ENCODE data around the gene PPP1R3F. TPM values are rescaled to one million over a fixed set of nuclear protein-coding genes. Genes with fewer than 3 reads are reported as not detected.
"Not testable (repeated sequence)": the region's sequence is repeated elsewhere in the genome, so short reads cannot be mapped to it uniquely, and the experiment has no call there.

Gene PPP1R3F
- total RNA-seq, 2 experiments from 2014 or later: 12.7 to 13.2 TPM

DNA sequence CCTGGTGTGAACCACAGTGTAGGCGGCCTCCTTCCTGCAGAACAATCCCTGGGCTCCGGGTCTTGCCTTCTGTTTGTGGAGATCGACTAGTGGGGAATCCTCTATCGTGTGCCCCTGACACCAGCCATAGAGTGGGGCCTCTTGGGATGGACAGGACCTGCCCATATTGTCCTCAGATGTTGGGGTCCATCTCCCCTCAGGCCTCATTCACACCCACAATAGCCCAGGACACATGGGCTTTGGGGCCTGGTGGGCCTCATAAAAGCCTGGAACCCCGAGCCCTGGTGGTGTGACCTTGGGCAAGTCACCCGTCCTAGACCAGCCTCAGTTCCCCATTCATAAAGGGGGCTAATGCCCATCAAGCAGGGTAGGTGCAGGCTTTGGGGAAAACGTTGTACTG lies 20.6 kb downstream of the PPP1R3F start:
- Mint-ChIP-seq H3K9me3 (no peaks in the 10 kb centered on the region), H3K4me1 (peaks cover 28% of the 10 kb centered on the region), H3K36me3 (peaks cover 8% of the 10 kb centered on the region), H3K4me3 (no peak overlapping the region), H3K27me3 (no peaks in the 10 kb centered on the region), H3K27ac (no peak overlapping the region)
- DNase-seq: no peak
- ATAC-seq (ENCODE audit: low read depth): no peak
- POLR2A ChIA-PET: no interaction called here

DNA sequence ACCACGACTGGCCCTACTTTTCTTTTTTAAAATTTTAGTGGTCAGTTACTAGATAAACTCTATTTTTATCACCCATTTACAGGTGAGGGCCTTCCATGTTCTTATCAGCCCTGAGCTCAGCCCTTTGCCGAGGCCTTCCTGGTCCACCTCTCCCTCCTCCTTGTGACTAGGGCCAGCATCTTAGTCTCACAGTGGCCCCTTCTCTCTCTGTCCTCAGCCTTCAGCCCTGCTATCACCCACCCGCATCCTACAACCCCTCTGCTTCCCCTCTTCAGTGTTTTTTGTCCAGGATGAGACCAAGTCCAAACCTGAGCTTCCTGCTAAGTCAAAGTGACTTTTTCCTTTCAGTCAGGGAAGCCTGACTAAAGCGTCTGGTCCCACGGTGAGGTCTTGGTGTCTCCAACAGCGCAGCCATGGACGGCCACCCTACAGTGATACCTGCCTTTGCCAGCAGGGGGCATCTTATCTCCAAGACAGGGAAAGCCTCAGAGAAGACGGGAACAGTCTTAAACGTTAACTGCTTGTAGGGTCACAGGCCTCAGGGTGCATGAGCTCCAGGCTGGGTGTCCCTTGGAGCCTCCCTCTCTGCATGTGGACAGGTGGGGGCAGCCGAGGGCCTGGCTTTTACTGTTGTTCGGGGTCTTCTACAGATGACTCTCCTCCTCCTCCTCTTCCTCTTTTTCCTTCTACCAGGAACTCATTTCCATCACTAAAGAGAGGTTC lies 22.2 kb downstream of the PPP1R3F start:
- H3K27ac Mint-ChIP-seq: peak overlapping the region; percentile 80
- peaks cover 30% of the 10 kb centered on the region for H3K4me1 Mint-ChIP-seq
- DNase-seq (peak; percentile 73), ATAC-seq (ENCODE audit: low read depth) (peak; percentile 85)
- no peak overlapping the region for H3K4me3 Mint-ChIP-seq
- H3K36me3 Mint-ChIP-seq: peaks cover 8% of the 10 kb centered on the region
- no peaks in the 10 kb centered on the region for H3K27me3 Mint-ChIP-seq
- POLR2A ChIA-PET: interaction anchor here (1.2 to 1.8 kb wide), 2 partner anchors 18 to 98 kb away, joined by 3 to 4 read pairs; no protein-coding TSS in a partner anchor
- no peaks in the 10 kb centered on the region for H3K9me3 Mint-ChIP-seq

DNA sequence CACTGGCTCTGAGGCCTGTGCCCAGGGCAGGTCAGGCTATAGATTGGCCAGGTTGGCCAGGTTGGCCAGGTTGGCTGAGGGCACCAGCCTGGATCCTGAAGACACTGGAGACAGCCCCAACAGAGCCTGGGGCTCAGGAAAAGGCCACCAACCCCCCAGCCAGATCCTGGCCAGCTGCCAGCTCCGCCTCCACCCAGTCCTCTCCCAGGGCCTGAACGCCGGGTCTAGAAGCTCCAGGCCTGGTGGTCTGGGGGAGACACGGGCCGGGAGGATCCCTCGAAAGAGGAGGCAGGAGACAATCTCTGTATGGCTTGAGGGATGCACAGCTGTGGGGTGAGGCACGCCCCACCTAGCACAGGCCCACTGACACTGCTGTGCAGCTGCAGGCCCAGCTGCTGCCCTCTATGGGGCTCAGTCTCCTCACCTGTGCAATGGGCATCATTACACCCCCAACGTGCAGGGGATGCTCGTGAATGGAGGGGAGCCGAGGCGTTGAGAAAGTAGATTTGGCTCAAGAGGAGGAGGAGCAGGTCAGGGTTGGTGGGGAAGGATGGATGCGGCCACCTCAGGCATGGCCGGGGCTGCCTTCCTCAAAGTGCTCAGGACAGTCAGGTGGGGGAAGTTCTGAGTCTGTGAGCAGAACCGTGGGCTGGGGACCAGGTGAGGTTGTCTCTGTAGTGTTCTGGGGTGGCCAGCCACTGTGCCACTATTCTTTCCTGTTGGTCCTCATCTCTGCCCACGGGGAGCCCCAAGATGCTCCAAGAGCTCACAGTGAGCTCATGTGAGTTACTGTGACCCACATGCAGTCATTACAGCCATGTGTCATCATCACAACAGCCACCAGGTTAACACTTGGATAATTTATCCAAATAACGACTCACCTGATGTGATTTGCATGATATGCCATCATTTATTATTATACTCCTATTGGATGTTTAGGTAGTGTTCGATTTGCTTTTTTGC lies 23.1 kb downstream of the PPP1R3F start:
- peaks cover 23% of the 10 kb centered on the region for H3K4me1 Mint-ChIP-seq
- H3K4me3 Mint-ChIP-seq: no peak overlapping the region
- DNase-seq: no peak
- H3K27ac Mint-ChIP-seq: peak overlapping the region; percentile 80
- POLR2A ChIA-PET: interaction anchor here (1.8 kb wide), 1 partner anchor 17 kb away, joined by 4 read pairs; no protein-coding TSS in a partner anchor
- no peak for ATAC-seq (ENCODE audit: low read depth)
- no peaks in the 10 kb centered on the region for H3K9me3 Mint-ChIP-seq
- peaks cover 4% of the 10 kb centered on the region for H3K36me3 Mint-ChIP-seq
- no peaks in the 10 kb centered on the region for H3K27me3 Mint-ChIP-seq

DNA sequence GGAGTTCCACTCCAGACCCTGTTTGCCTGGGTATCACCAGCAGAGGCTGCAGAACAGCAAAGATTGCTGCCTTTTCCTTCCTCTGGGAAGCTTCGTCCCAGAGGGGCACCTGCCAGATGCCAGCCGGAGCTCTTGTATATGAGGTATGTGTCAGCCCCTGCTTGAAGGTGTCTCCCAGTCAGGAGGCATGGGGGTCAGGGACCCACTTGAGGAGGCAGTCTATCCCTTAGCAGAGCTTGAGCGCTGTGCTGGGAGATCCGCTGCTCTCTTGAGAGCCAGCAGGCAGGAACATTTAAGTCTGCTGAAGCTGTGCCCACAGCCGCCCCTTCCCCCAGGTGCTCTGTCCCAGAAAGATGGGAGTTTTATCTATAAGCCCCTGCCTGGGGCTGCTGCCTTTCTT lies 29.7 kb downstream of the PPP1R3F start:
- H3K4me1 Mint-ChIP-seq; H3K27me3 Mint-ChIP-seq; H3K9me3 Mint-ChIP-seq; H3K27ac Mint-ChIP-seq; POLR2A ChIA-PET; H3K36me3 Mint-ChIP-seq; H3K4me3 Mint-ChIP-seq; DNase-seq; ATAC-seq (ENCODE audit: low read depth): not testable (repeated sequence)

DNA sequence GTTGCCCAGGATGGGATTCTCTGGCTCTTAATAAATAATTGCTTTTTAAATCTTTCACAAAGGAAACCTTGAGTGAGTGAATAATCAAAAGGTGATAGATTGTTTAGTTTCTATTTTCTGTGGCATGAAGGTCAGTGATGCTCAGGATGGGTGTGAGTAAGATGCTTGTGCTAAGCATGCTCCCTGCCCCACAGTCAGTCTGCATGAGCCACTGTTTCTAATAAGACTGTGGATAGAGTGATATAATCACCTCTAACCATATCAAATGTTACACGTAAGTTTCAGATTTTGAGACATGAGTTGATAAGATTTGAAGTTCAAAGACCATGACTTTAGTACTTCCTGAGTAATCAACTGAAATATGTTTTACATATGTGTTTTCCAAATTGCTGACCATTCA lies 31.1 kb downstream of the PPP1R3F start:
- Mint-ChIP-seq H3K36me3 (no peaks in the 10 kb centered on the region), H3K4me1 (peaks cover 1% of the 10 kb centered on the region), H3K27me3 (no peaks in the 10 kb centered on the region), H3K9me3 (no peaks in the 10 kb centered on the region), H3K27ac (no peak overlapping the region), H3K4me3 (no peak overlapping the region)
- ATAC-seq (ENCODE audit: low read depth) (no peak), DNase-seq (no peak)
- POLR2A ChIA-PET: no interaction called here

DNA sequence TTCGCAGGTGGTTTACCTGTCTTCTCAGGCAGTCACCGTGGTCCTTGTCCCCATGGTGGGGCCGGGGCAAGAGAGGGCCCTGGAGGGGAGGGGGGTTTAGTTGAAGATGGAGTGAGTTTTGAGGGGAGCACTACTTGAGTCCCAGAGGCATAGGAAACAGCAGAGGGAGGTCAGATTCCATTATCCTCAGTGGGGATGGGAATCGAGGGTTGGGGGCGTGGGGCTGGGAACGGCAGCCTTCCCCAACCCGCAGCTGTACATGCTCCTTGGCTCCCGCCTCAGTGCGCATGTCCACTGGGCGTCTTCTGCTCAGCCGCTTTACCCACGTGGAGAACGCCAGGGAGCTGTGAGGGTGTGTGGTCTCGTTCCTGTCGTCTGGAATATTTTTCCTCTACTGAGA lies 33.8 kb downstream of the PPP1R3F start, which contains the start of gene GAGE10:
Gene GAGE10, plus strand, starts transcription at position 301 of the 400 bp plus-strand sequence. CDS start 1,214 bp downstream, outside the sequence.
- Mint-ChIP-seq H3K4me3 (no peak within 1 kb of the TSS), H3K36me3 (no peaks in the 10 kb centered on the region), H3K27ac (no peak within 1 kb of the TSS), H3K27me3 (no peaks in the 10 kb centered on the region), H3K4me1 (no peaks in the 10 kb centered on the region), H3K9me3 (no peaks in the 10 kb centered on the region)
- POLR2A ChIA-PET: no interaction called here
- ATAC-seq (ENCODE audit: low read depth) (no peak), DNase-seq (no peak)

DNA sequence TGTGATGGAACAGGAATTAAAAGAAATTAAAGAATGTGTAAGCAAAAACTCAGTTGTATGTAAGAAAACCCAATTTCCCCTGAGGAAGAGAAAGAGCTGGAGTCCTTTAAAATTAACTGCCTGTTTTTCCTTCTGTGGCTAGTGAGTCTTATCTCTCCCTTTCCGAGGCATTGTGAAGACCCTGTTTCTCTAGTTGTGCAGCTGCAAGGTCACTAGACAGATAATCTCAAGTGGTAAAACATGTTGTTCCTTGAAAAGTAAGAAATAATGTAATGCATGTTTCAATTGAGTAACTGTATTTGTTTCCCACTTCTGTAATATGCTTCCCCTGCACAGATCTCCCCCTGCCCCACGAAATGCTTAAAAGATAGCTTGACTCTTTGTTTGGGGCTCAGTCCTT lies 38.2 kb downstream of the PPP1R3F start:
- POLR2A ChIA-PET: interaction anchor here (1.3 kb wide), 1 partner anchor 35 kb away, joined by 4 read pairs; no protein-coding TSS in a partner anchor
- not testable (repeated sequence) for ATAC-seq (ENCODE audit: low read depth); H3K4me3 Mint-ChIP-seq; H3K27ac Mint-ChIP-seq; H3K36me3 Mint-ChIP-seq; H3K27me3 Mint-ChIP-seq; H3K9me3 Mint-ChIP-seq; DNase-seq
- peaks cover 17% of the 10 kb centered on the region for H3K4me1 Mint-ChIP-seq

DNA sequence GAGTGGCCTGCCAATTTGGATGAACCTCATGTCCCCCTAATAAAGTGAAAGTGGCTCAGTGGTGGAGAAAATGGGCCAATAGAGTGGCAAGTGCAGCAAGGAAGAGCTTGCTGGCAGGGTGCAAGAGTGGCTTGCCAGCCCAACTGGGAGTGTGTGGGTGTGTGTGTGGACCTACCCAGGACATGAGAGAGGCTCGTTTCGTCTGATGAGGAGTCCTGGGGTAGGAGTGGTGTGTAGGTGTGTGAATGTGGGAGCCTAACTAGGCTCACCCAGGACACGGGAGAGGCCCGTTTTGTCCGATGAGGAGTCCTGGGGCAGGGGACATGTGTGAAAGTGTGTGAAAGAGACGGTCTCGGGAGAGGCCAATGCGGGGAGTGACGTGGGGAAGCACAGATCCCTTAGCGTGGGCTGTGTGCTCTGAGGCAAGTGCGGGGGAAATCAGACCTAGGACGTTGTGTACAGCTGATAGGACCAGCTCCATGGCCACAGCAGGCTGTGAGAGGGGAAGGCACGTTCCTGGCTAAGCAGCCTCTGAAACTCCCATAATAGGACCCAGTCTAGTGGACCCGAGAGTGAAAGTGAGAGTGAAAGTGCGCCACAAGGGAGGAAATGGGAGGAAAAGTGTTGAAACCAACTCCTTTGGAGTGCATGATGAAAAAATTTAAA lies 39.1 kb downstream of the PPP1R3F start:
- ATAC-seq (ENCODE audit: low read depth) (peak; percentile 82), DNase-seq (no peak)
- Mint-ChIP-seq H3K9me3 (no peaks in the 10 kb centered on the region), H3K36me3 (peaks cover 2% of the 10 kb centered on the region), H3K4me1 (peaks cover 17% of the 10 kb centered on the region), H3K27me3 (no peaks in the 10 kb centered on the region), H3K4me3 (peak overlapping the region; percentile 83), H3K27ac (peak overlapping the region; percentile 94)
- POLR2A ChIA-PET: interaction anchor here (1.2 to 1.7 kb wide), 5 partner anchors 14 to 40 kb away, joined by 3 to 4 read pairs (median 4); no protein-coding TSS in a partner anchor

DNA sequence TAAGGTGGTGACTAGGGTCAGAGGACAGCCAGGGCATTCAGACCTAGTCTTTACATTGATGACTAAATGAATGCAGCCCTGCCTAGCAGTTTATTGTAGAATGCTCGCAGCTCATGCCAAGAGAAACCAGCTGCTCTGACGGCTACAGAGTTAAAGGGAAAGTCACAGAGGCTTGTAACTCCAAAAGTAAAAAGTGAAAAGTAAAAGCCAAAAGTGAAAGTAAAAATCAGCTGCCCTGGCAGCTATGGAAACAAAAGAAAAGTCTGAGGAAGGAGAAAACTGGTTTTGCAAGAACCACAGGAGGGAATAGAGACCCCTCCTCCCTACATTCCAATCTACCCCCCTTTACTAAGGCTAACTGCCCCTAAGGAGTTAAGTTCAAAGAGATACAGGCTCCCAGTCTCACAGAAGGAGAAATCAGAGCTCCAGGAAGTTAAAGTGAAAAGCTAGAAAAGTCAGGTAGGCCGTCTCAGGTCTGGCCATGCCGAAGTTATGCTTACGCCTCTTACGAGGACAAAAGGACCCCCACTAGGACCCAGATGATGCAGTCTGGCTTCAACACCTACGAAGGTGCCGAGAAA lies 39.9 kb downstream of the PPP1R3F start:
- ATAC-seq (ENCODE audit: low read depth): peak; percentile 58
- H3K36me3 Mint-ChIP-seq: peaks cover 2% of the 10 kb centered on the region
- peak overlapping the region; percentile 94 for H3K27ac Mint-ChIP-seq
- peak overlapping the region; percentile 83 for H3K4me3 Mint-ChIP-seq
- H3K9me3 Mint-ChIP-seq: no peaks in the 10 kb centered on the region
- POLR2A ChIA-PET: interaction anchor here (1.0 to 1.7 kb wide), 7 partner anchors 15 to 143 kb away, joined by 3 to 4 read pairs (median 3); no protein-coding TSS in a partner anchor
- H3K4me1 Mint-ChIP-seq: peaks cover 17% of the 10 kb centered on the region
- DNase-seq: no peak
- H3K27me3 Mint-ChIP-seq: no peaks in the 10 kb centered on the region

DNA sequence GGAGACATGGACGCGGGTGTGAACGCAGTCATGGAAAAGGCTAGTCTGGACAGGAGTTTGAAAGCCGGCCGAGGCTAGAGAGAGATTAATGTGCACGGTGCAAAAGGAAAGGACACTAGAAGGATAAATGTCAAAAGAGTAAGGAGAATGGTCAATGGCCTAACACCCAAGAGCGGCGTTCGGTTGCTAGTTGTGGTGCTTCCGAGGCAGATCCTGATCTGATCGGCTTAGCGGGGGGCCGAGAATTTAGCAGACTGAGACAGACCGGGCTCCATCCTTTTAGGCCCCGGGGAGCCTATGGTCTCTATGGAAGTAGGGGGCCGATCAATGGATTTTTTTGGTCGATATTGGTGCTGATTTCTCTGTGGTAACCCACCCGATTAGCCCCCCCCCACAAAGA lies 40.8 kb downstream of the PPP1R3F start:
- Mint-ChIP-seq H3K36me3 (peaks cover 2% of the 10 kb centered on the region), H3K27me3 (no peaks in the 10 kb centered on the region), H3K27ac (peak overlapping the region; percentile 94), H3K9me3 (no peaks in the 10 kb centered on the region), H3K4me1 (peaks cover 17% of the 10 kb centered on the region), H3K4me3 (no peak overlapping the region)
- ATAC-seq (ENCODE audit: low read depth) (no peak), DNase-seq (no peak)
- POLR2A ChIA-PET: interaction anchor here (0.5 to 1.7 kb wide), 3 partner anchors 19 to 186 kb away, joined by 3 to 4 read pairs (median 3); no protein-coding TSS in a partner anchor

DNA sequence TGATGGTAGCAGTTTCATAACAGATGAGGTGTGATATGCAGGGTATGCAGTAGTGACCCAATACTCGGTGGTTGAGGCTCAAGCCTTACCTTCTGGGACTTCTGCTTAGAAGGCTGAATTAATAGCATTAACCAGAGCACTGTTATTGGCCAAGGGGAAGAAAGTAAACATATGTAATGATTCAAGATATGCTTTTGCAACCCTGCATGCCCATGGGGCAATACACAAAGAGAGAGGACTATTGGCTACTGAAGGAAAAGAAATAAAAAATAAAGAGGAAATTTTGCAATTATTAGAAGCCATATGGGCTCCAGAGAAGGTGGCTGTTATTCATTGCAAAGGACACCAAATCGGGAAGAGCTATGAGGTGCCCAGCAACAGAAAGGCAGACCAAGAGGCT lies 42.6 kb downstream of the PPP1R3F start:
- no peaks in the 10 kb centered on the region for H3K27me3 Mint-ChIP-seq
- peaks cover 2% of the 10 kb centered on the region for H3K36me3 Mint-ChIP-seq
- no peak overlapping the region for H3K27ac Mint-ChIP-seq
- no peaks in the 10 kb centered on the region for H3K9me3 Mint-ChIP-seq
- no peak for DNase-seq
- ATAC-seq (ENCODE audit: low read depth): no peak
- peaks cover 17% of the 10 kb centered on the region for H3K4me1 Mint-ChIP-seq
- POLR2A ChIA-PET: interaction anchor here (0.6 kb wide), 1 partner anchor 309 kb away, joined by 3 read pairs; no protein-coding TSS in a partner anchor
- no peak overlapping the region for H3K4me3 Mint-ChIP-seq

DNA sequence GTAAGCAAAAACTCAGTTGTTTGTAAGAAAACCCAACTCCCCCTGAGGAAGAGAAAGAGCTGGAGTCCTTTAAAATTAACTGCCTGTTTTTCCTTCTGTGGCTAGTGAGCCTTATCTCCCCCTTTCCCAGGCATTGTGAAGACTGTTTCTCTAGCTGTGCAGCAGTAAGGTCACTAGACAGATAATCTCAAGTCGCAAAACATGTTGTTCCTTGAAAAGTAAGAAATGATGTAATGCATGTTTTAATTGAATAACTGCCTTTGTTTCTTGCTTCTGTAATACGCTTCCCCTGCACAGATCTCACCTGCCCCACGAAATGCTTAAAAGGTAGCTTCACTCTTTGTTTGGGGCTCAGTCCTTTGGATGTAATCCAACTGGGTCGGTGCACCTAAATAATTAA lies 46.5 kb downstream of the PPP1R3F start:
- Mint-ChIP-seq H3K27me3 (no peaks in the 10 kb centered on the region), H3K9me3 (no peaks in the 10 kb centered on the region), H3K4me3 (no peak overlapping the region), H3K27ac (no peak overlapping the region), H3K4me1 (no peaks in the 10 kb centered on the region), H3K36me3 (no peaks in the 10 kb centered on the region)
- no peak for ATAC-seq (ENCODE audit: low read depth)
- no peak for DNase-seq
- POLR2A ChIA-PET: no interaction called here

All from activated naive CD8-positive, alpha-beta T cell treated with anti-CD3 and anti-CD28 coated beads, Interleukin-2, amount 10 ng/mL, durations not matched to agents 7 days and 5 days (primary cell).